ENCODE measurements around the gene FMNL2.
"Not testable (repeated sequence)": the region's sequence is repeated elsewhere in the genome, so short reads cannot be mapped to it uniquely, and the experiment has no call there.

FMNL2 gene

DNA sequence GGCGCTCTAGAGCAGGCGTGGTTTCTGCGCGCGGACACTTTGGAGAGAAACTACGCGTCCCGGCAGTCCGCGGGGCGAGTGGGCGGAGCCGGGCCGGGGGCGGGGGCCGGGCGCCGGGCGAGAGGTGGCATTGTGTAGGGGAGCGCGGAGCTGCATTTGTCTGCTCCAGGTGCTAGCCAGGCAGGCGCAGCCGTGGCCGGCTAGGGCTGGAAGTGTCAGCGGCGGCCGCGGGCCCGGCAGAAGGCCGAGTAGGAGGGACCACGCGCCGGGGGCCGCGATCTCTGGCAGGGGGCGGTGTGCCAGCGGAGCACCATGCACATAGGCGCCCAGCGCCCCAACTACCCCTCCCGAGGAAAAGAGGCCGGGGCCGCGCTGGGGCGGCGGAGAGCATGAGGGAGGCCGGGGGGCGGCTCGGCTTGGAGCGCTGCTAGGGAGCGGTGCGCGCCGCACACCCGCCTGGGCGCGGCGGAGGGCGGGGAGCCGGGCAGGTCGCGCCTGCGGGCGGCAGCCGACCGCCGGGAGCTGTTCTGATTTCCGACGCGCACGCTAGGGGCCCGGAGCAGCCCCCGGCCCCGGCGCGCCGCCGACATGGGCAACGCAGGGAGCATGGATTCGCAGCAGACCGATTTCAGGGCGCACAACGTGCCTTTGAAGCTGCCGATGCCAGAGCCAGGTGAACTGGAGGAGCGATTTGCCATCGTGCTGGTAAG, at the start of gene FMNL2:
Gene FMNL2, plus strand, starts transcription at position 159 of the 710 bp plus-strand sequence.
- in situ Hi-C loops (cut with HindIII; ENCODE audit: low sequenced_read_pairs) = no loop called here

DNA sequence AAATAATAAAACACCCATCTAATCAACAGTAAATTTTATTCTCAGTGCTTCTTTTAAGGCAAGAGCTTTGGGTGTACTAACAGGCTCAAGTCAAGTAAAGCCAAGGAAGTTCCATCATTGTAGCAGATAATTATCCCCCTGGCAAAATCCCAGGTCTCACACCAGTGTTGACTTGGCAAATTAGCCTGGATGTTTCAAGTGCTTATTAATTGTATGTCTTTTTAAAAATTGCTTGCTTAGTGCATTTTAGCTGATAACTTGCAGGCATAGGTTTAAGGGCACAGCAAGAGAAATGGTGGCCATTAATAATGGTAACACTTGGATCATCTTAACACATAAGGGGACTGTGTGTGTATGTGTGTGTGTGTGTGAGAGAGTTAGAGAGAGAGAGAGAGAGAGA, 42.0 kb upstream of the FMNL2 start:
- in situ Hi-C loops (cut with HindIII; ENCODE audit: low sequenced_read_pairs) = no loop called here

DNA sequence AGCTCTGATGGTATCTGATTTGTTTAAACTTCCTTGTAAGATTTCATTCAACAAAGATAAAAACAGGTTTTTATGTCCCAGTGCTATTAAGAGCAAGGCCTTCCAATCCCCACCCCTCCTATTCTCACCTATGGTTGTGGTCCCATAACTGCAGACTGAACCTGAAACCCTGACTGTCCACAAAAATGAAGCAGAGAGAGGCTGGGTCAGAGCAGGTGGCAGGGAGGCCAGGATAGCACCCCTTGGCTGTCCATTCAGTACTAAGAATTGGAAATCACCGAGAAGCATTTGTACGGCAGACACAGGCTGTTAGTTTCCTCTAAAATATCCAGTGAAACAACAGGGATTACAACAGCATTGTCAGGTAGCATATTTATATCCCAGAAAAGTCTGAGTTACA, 37.3 kb upstream of the FMNL2 start:
- in situ Hi-C loops (cut with HindIII; ENCODE audit: low sequenced_read_pairs) = no loop called here

DNA sequence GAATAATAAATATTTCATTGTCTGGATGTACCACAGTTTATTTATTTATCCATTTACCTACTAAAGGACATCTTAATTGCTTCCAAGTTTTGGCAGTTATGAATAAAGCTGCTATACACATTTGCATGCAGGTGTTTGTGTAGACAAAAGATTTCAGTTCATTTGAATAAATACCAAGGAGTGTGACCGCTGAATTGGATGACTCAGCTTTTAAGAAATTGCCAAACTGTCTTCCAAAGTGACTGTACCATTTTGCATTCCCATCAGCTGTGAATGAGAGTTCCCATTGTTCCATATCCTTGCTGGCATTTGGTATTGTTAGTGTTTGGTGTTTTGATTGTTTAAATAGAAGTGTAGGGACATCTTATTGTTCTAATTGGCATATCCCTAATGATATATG, 36.2 kb upstream of the FMNL2 start:
- in situ Hi-C loops (cut with HindIII; ENCODE audit: low sequenced_read_pairs) = no loop called here

DNA sequence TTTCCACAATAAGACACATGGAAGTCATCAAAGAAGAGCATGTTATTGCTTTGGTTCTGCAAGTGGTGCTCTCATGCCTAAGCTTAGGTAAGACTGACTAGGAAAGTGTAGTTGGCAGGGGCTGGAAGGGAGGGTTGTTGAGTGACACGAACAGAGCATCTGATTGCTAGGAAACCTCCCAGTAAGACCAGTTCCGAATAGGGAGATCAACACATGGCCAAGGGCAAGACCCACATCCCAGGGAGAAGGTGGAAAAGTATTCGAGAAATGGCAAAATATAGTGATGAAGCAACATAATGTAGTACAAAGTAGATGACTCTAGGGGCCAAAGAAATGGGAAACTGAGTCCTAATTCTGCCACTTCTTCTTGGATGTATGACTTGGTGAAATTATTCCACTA, 33.8 kb upstream of the FMNL2 start:
- in situ Hi-C loops (cut with HindIII; ENCODE audit: low sequenced_read_pairs) = no loop called here

DNA sequence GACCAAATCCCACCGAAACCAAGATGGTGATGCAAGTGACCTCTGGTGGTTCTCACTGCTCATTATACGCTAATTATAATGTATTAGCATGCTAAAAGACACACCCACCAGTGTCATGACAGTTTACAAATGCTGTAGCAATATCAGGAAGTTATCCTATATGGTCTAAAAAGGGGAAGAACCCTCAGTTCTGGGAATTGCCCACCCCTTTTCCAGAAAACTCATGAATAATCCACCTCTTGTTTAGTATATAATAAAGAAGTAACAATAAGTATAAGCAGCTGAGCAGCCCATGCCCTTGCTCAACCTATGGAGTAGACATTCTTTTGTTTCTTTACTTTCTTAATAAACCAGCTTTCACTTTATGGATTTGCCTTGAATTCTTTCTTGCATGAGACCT, 31.0 kb upstream of the FMNL2 start:
- in situ Hi-C loops (cut with HindIII; ENCODE audit: low sequenced_read_pairs) = no loop called here

DNA sequence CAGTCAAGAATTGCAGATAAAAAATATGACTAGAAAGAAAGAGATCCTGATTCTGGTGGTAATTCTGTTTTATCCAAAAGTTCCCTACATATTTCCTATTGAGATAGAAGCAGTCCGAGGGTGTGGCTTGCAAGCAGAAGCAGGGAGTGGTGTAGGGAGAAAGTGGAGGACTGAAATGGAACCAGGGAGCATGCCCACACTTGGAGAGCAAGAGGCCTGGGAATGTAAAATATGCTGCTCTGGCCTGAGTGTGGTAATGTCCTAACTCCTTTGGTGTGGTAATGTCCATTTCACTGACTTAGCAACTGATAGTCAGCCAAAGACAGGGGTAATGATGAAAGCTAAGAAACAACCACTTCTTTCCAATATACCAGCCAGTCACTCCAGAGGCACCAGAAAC, 30.1 kb upstream of the FMNL2 start:
- in situ Hi-C loops (cut with HindIII; ENCODE audit: low sequenced_read_pairs) = no loop called here

DNA sequence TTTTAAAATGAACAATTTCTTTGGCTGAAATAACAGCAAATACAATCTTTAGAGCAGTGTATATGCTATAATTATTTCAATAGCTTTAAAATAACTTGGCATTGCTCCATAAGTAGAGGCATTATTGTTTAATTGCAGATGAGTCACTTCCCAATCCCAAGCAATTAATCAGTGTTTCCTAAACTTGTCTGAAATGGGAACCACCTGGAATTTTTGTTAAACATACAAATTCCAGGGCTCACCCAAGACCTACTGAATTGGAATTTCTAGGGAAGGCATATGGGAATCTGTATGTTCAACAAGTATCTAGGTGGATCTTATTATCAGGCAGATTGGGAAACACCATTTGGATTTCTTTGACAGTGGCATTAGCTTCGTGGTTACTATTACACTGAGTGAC, 27.1 kb upstream of the FMNL2 start:
- in situ Hi-C loops (cut with HindIII; ENCODE audit: low sequenced_read_pairs) = no loop called here

DNA sequence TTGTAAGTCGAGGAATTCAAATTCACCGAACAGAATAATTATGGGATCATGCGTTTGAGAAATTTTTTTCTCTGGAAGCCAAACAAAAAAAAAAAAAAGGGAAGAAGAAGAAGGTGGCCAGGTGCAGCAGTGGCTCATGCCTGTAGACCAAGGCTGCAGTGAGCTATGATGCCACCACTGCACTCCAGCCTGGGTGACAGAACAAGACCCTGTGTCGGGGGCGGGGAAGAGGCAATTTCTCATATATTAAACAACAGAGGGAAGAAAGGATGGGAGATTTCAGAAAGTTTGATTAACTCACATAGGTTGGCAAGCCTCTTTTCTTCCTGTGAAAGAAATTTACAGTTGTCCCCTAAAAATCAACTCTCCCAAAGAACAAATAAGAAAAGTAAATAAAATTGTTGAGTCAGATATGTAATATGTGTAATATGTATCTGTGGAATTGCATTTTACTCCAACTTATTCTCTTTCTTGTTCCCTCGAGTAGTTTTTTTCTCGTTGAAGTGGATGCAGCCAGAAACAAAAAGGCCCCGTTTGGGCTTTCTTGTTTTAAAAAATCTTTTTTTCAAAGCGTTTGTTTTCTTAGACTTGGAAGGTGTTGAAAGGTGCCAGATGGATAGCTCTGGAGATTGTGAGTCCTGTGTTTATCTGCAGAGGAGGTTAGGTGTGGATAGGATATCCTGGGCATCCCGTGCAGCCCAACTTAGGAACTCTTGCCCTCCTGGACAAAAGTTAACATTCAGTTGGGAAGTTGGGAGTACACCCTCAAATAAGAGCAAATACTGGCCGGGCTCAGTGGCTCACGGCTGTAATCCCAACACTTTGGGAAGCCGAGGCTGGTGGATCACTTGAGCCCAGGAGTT, 25.4 kb upstream of the FMNL2 start:
- in situ Hi-C loops (cut with HindIII; ENCODE audit: low sequenced_read_pairs) = no loop called here

DNA sequence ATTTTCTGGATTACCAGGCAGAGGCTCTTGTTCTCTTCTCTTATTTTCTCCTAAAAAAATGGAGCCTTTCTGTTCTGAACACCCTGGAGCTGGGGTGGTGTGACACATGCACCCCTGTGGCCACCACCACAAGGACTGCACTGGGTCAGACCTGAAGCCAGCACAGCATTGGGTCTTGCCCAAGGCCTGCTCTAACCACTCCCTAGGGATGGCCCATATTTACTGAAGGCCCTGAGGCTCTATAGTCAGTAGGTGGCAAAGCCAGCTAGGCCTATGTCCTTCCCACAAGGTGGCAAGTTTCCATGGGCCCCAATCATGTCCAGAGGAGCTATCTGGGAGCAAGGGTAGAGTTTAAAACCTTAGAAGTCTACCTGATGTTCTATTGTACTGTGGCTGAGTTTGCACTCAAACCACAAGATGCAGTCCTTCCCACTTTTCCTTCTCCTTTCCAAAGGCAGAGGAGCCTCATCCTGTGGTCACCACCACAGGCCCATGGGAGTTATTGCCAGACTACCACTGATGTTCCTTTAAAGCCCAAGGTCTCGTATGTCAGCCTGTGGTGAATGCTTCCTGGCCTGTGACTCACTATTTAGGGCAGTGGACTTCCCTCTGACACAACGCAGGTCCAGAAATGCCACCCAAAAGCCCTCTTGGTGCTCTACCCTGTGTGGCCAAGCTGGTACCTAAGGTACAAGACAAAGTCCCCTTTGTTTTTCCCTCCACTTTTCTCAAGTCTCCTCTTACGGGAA, 15.0 kb upstream of the FMNL2 start:
- in situ Hi-C loops (cut with HindIII; ENCODE audit: low sequenced_read_pairs) = no loop called here

DNA sequence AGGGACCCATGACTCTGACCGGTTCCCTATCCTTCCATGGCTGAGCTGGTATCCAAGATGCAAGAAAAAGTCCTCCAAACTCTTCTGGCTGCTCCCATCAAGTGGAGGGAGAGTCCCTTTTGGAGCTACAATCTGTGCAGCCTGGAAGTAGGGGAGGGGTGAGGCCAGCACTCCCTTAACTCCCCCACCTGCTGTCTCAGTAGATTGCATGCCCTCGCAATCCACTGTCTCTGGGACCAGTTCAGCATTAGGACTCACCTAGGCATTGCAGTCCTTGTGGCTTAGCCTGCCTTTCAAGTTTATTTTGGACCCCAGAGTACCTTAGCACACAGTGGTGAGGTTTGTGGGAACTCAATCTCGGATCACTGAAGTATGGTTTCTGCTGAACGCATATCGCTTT, 14.2 kb upstream of the FMNL2 start:
- in situ Hi-C loops (cut with HindIII; ENCODE audit: low sequenced_read_pairs) = no loop called here

DNA sequence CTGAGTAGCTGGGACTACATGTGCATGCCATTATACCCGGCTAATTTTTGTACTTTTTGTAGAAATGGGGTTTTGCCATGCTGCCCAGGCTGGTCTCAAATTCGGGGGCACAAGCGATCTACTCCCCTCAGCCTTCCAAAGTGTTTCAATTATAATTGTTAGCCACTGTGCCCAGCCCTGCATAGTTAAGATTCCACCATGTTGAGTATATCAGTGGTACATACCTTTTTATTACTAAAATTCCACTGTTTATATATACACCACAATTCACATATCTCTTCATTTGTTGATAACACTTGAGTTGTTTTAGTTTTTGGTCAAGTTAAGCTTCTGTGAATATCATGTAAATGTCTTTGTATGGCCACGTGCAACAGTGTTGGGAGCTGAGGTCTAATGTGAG, 12.8 kb upstream of the FMNL2 start:
- in situ Hi-C loops (cut with HindIII; ENCODE audit: low sequenced_read_pairs) = no loop called here

DNA sequence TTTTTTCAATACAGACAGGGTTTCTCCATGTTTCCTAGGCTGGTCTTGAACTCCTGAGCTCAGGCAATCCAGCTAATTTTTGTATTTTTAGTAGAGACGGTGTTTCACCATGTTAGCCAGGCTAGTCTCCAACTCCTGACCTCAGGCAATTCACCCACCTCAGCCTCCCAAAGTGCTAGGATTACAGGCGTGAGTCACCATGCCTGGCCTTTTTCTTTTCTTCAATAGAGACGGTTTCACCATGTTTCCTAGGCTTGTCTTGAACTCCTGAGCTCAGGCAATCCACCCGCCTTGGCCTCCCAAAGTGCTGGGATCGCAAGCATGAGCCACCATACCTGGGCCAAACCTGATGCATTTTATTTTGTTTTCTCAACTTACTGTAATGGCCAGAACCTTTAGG, 9.8 kb upstream of the FMNL2 start:
- in situ Hi-C loops (cut with HindIII; ENCODE audit: low sequenced_read_pairs) = not testable (repeated sequence)

DNA sequence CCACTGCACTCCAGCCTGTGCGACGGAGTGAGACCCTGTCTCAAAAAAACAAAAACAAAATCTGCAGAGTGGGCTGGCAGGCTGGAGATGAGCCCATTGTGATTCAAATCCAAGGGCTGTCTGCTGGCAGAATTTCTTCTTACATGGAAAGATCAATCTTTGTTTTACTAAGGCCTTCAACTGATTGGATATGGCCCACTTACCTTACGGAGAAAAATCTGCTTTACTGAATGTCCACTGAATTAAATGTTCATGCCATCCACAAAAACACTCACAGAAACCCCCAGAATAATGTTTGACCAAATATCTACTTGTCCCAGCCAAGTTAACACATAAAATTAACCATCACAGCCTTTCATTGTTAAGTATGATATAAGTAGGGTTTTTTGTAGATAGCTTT, 8.3 kb upstream of the FMNL2 start:
- in situ Hi-C loops (cut with HindIII; ENCODE audit: low sequenced_read_pairs) = no loop called here

DNA sequence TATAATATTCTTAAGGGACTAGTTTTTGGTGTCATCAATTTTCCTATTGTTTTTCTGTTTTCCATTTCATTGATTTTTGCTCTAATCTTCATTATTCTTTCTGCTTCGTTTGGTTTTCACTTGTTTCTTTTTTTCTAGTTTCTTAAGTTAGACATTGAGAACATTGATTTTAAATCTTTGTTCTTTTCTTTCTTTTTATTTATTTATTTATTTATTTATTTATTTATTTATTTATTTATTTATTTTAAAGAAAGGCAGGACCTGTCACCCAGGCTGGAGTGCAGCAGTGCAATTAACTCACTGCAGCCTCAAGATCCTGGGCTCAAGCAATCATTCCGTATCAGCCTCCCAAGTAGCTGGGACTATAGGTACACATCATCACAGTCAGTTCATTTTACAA, 7.0 kb upstream of the FMNL2 start:
- in situ Hi-C loops (cut with HindIII; ENCODE audit: low sequenced_read_pairs) = no loop called here

DNA sequence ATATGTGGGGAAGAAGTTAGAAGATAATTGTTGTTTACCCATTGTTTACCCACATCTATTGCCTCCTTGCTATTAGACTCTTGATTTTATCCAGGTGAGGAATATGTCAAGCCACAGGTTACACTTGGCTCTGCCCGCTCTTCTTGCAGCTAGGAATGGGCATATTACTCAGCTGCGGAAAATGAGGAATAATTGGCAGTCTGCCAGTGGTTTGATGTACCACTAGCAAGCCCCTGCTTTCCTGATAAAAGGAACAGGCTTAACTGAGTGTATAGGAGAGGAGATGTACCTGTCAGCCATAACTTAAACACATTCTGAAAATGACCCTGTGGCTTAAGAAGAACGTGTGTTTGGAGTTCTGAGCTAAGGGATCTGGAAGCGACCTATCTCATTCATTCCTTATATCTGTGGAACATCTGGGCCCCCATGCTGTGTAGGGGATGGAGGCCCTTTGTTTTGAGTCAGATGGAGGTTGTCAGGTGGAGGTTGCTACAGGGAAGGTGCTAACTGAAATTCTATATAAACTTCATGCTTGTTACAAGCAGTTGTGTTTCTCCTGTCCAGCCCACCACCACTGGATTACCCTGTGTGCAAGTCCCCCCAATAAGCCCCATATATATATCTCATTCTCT, 4.6 kb upstream of the FMNL2 start:
- in situ Hi-C loops (cut with HindIII; ENCODE audit: low sequenced_read_pairs) = no loop called here

DNA sequence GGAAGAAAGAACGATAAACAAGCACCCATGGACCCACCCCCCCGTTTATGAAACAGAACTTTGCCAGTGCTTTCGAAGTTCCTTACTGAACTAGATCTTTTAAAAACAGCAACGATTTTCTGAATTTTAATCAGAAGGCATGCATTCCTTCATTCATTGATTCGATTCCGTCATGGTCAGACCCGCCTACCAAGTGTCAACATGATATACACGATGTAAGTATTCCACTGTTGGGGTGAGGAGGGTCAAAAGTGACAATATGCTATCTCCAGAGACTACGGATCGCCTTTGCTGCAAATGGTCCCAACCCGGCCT, 316 bp upstream of the FMNL2 start:
- in situ Hi-C loops (cut with HindIII; ENCODE audit: low sequenced_read_pairs) = no loop called here

DNA sequence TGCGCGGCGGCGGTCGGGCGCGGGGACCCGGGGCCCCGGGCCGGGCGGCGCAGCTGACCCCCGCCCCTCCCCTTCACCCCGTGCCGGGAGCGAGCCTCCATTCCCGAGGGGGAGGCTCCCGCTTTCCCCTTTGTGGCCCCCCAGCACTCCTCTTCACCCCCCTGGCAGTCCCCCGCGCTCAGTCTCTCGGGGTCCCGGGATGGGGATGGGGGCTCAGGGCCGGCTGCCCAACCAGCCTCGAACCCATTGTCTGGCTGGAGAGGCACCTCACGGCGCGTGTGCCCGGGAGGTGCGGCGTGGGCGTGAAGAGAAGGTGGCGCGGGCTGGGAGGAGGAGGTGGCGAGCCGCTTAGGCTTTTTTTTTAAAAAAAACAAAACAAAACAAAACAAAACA, 748 bp downstream of the FMNL2 start:
- in situ Hi-C loops (cut with HindIII; ENCODE audit: low sequenced_read_pairs) = no loop called here

DNA sequence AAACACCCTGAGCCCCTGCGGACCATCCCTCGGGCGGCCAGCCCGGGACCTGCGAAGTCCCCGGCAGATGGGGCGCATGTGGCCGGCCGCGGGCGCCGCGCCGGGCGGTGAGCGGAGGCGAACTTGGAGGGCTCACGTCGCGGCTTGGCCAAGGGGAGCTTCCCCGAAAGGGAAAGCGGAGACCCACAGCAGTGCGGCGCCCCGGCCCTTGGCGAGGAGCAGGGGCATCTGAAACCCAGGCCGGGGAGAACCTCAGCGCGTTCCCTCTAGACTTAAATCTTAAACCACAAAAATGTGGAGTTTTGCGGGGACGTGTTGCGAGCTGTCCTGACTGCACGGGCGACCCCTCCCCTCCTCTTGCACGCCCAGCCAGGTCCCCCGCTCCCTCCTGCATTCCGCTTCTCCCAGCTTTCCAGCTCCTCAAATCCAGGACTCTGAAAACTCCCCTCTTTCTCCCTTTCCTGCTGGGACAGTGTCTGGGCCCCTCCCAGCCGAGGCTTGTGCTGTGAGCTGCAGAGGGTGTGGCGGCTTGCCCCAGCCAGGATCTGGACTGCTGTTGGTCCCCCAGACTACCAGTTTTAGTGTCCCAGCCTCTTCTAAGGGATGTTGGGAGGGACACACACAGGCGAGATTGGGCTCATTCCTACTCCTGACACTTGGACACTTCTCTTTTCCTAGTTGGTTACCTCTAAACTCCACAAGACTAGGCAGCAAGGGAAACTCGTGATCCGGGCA, 1.3 kb downstream of the FMNL2 start:
- in situ Hi-C loops (cut with HindIII; ENCODE audit: low sequenced_read_pairs) = no loop called here

DNA sequence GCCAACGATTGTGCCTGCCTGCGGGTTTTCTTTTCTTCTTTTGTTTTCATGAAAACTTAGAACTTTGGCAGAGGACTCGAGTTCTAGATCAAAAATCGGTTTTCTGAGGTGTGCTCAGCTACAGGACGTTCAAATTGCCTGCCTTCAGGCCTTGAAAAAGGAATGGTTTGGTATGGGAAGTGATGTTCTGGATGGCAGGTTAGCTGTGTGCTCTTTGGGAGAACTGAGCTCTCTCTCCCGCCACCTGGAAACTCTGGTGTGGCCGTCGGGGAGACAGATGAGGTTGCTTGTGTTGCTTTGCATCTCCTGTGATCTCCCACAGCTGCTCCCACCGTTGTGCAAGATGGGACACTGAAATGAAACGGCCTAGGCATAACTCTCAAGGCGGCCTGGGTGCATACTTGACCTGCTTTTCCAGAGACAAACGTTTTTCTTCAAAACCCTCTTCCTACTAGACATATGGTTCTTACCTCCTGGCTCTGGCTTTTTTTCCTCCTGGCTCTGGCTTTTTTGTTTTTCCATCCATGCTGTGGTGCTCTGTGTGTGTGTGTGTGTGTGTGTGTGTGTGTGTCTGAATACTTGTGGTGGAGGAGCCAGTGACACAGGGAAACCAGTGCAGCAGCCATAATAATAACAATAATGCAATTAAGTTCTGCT, 2.0 kb downstream of the FMNL2 start:
- in situ Hi-C loops (cut with HindIII; ENCODE audit: low sequenced_read_pairs) = no loop called here
